GM12872 (cell line): ENCODE measurements around the gene ACACA.
A peak's percentile ranks its signal among the peaks of the same experiment; 100 is the strongest.

ENCODE experiments used
- CTCF ChIP-seq: IDR thresholded peaks from 3 replicates; pipeline ENCODE4 v1.5.1; 2011; ENCODE audit warnings: low read depth, mild to moderate bottlenecking, low read length, moderate library complexity; ENCODE audit not compliant: insufficient read depth

Gene ACACA

GRCh38 chr17:37406635-37407461 lies at the start of gene ACACA, which contains the start of gene TADA2A:
TSS of gene ACACA (minus strand) at chr17:37406836. CDS start at chr17:37406299, 537 bp downstream.
TSS of gene TADA2A (plus strand) at chr17:37406886. CDS start at chr17:37411366, 4,480 bp downstream.
- TF ChIP-seq CTCF, result 0 out of 3 replicates have a peak, but pooled peaks have one; percentile 4

DNA sequence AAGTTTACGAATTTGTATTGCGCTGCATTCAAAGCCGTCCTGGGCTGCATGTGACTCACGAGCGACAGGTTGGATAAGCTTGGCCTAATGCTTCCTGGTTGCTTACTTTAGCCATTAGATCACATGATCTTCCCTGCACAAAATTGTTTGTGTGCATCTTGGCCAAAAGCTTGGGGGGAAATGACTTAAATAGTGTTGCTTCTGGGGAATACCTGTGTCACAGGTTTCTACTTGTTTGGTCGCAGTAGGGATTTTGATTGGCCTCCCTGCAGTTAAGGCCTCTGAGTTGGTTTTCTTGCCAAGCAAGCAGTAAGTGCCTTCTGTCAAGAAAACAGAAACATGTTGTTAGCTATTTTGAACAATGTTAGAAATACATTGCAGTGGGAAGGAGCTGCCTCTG lies 43.5 kb upstream of the ACACA start:
- TF ChIP-seq CTCF, result no peak

GRCh38 chr17:37447641-37448040 lies 41.0 kb upstream of the ACACA start:
- no peak for TF ChIP-seq CTCF

GRCh38 chr17:37446027-37446426 lies 39.4 kb upstream of the ACACA start:
- no peak for TF ChIP-seq CTCF

DNA sequence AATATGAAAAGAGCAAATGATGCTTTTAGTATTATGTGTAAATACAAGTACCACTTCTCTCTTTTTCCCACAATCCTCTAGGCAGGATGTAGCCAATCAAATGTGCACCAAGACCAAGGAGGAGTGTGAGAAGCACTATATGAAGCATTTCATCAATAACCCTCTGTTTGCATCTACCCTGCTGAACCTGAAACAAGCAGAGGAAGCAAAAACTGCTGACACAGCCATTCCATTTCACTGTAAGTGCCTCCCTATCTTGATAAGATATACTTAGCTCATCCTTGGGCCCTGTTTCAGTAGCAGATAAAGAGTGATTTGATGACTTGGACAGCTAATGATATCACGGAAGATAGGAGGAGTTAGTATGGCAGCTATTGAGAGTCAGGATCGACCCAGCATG lies 33.8 kb upstream of the ACACA start:
- TF ChIP-seq CTCF, result no peak

- no peak for TF ChIP-seq CTCF
These were observed 31.5 kb upstream of the ACACA start for GRCh38 chr17:37438141-37438540.

DNA sequence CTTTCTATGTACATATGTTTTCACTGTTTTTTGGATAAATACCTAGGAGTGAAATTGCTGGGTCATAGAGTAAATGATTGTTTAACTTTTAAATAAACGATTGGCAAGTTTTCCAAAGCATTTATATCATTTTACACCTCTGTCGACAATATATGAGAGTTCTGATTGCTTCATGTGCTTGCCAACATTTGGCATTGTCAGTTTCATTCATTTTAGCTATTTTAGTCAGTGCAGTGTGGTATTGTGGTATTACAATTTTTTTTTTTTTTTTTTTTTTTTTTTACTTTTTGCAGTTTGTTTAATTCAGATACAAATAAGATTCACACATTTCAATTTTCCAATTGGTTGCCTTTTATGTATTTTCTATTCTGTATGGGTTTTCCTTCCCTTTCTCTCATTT lies 26.0 kb upstream of the ACACA start:
- TF ChIP-seq CTCF, result no peak
